Ishikawa (cell line): ENCODE data around the gene IMMP2L.

Source experiments
- CEBPB ChIP-seq: IDR thresholded peaks from 2 replicates; pipeline ENCODE4 v1.6.1; 2012
- EP300 ChIP-seq: IDR thresholded peaks from 2 replicates; pipeline ENCODE4 v1.6.1; 2012; ENCODE audit warnings: borderline replicate concordance
- FOXM1 ChIP-seq: IDR thresholded peaks from 2 replicates; pipeline ENCODE4 v1.6.1; 2012; ENCODE audit warnings: low read depth, borderline replicate concordance
- MAX ChIP-seq: IDR thresholded peaks from 2 replicates; pipeline ENCODE4 v1.6.1; 2012
- RAD21 ChIP-seq: IDR thresholded peaks from 2 replicates; pipeline ENCODE4 v1.6.1; 2012; ENCODE audit warnings: low read depth
- REST ChIP-seq: IDR thresholded peaks from 2 replicates; pipeline ENCODE4 v1.6.1; 2012; ENCODE audit warnings: low read depth, mild to moderate bottlenecking
- TAF1 ChIP-seq: IDR thresholded peaks from 2 replicates; pipeline ENCODE4 v1.6.1; 2012; ENCODE audit warnings: low read depth, mild to moderate bottlenecking
- TEAD4 ChIP-seq: IDR thresholded peaks from 2 replicates; pipeline ENCODE4 v1.6.1; 2012

GRCh38 chr7:110962826-110963225, 599.5 kb downstream of the IMMP2L start:
- TF ChIP-seq FOXM1 (no peak), TAF1 (no peak), CEBPB (no peak), TEAD4 (no peak), REST (no peak), RAD21 (no peak), EP300 (no peak), MAX (no peak)
